Measurements from ENCODE around the gene UBE3C.
A peak's percentile ranks its signal among the peaks of the same experiment; 100 is the strongest.

UBE3C gene

GRCh38 chr7:157139810-157140510 is 1.2 kb downstream of the UBE3C start:
- Histone ChIP-seq H4K91ac (ENCODE audit: low read depth, low read length, poor library complexity) (no peak overlapping the region), H2BK15ac (ENCODE audit: low read length) (no peak overlapping the region), H3K23ac (ENCODE audit: low read depth, low read length, poor library complexity) (no peak overlapping the region), H2BK120ac (ENCODE audit: low read depth, low read length) (no peak overlapping the region), H2AFZ (ENCODE audit: low read length) (peak overlapping the region; percentile 82), H3K27me3 (ENCODE audit: control insufficient read depth in 3 of 3, insufficient read depth in 3 of 3, low read depth in 1 of 3, low read length in 3 of 3) (no peaks in the 10 kb centered on the region), H3K79me1 (ENCODE audit: low read depth, low read length) (peaks cover 25% of the 10 kb centered on the region), H2AK5ac (ENCODE audit: low read depth, low read length) (peak overlapping the region; percentile 33), H2BK12ac (ENCODE audit: low read length) (no peak overlapping the region), H3K4ac (ENCODE audit: low read length) (no peak overlapping the region), H3K9me3 (replicated peaks in 1 of 2; ENCODE audit: control insufficient read depth in 2 of 2, insufficient read depth in 1 of 2, low read depth in 1 of 2, low read length in 2 of 2) (no peaks in the 10 kb centered on the region), H3K4me1 (ENCODE audit: control insufficient read depth in 2 of 2, insufficient read depth in 1 of 2, low read depth in 1 of 2, low read length in 2 of 2) (peaks cover 6 to 9% of the 10 kb centered on the region in 2 donors), H4K8ac (ENCODE audit: low read depth, low read length) (no peak overlapping the region), H2BK5ac (ENCODE audit: low read length) (no peak overlapping the region), H3K36me3 (replicated peaks in 1 of 2; ENCODE audit: control insufficient read depth in 2 of 2, insufficient read depth in 2 of 2, low read length in 2 of 2) (peaks cover 22 to 46% of the 10 kb centered on the region in 2 donors), H3K27ac (replicated peaks; ENCODE audit: low read length) (no peak overlapping the region), H3K14ac (ENCODE audit: low read length) (no peak overlapping the region), H3K18ac (ENCODE audit: low read length) (peak overlapping the region; percentile 4), H3K4me3 (ENCODE audit: low read length in 2 of 2) (peak overlapping the region; percentile 69 to 86), H3K9ac (ENCODE audit: low read depth, low read length, poor library complexity) (peak overlapping the region; percentile 94), H3K4me2 (ENCODE audit: insufficient read depth, low read length, poor library complexity, severe bottlenecking) (peak overlapping the region; percentile 97)
- DNase-seq (ENCODE audit: low spot score), result no peak
- WGBS, 2 donors (ENCODE audit: extremely low coverage in 2 of 2, insufficient read length in 2 of 2, insufficient replicate concordance in 1 of 2), result no CpG with 5 or more reads among the region's 19 CpGs

GRCh38 chr7:157140511-157140905 is 1.8 kb downstream of the UBE3C start:
- no peak overlapping the region for H2BK5ac ChIP-seq (ENCODE audit: low read length)
- H2BK12ac ChIP-seq (ENCODE audit: low read length), result no peak overlapping the region
- no peak overlapping the region for H3K27ac ChIP-seq (replicated peaks; ENCODE audit: low read length)
- H3K4me3 ChIP-seq (ENCODE audit: low read length in 2 of 2), result peak overlapping the region in 1 of 2 donors; percentile 69
- peak overlapping the region; percentile 13 for H3K9ac ChIP-seq (ENCODE audit: low read depth, low read length, poor library complexity)
- no peak overlapping the region for H4K8ac ChIP-seq (ENCODE audit: low read depth, low read length)
- H2AFZ ChIP-seq (ENCODE audit: low read length), result no peak overlapping the region
- no peak overlapping the region for H2BK120ac ChIP-seq (ENCODE audit: low read depth, low read length)
- no peaks in the 10 kb centered on the region for H3K9me3 ChIP-seq (replicated peaks in 1 of 2; ENCODE audit: control insufficient read depth in 2 of 2, insufficient read depth in 1 of 2, low read depth in 1 of 2, low read length in 2 of 2)
- WGBS, 2 donors (ENCODE audit: extremely low coverage in 2 of 2, insufficient read length in 2 of 2, insufficient replicate concordance in 1 of 2), result no CpG with 5 or more reads among the region's 10 CpGs
- no peaks in the 10 kb centered on the region for H3K27me3 ChIP-seq (ENCODE audit: control insufficient read depth in 3 of 3, insufficient read depth in 3 of 3, low read depth in 1 of 3, low read length in 3 of 3)
- H3K4ac ChIP-seq (ENCODE audit: low read length), result no peak overlapping the region
- H3K36me3 ChIP-seq (replicated peaks in 1 of 2; ENCODE audit: control insufficient read depth in 2 of 2, insufficient read depth in 2 of 2, low read length in 2 of 2), result peaks cover 22 to 47% of the 10 kb centered on the region in 2 donors
- peaks cover 29% of the 10 kb centered on the region for H3K79me1 ChIP-seq (ENCODE audit: low read depth, low read length)
- H3K4me2 ChIP-seq (ENCODE audit: insufficient read depth, low read length, poor library complexity, severe bottlenecking), result peak overlapping the region; percentile 97
- H3K18ac ChIP-seq (ENCODE audit: low read length), result no peak overlapping the region
- peaks cover 6 to 9% of the 10 kb centered on the region in 2 donors for H3K4me1 ChIP-seq (ENCODE audit: control insufficient read depth in 2 of 2, insufficient read depth in 1 of 2, low read depth in 1 of 2, low read length in 2 of 2)
- no peak overlapping the region for H3K23ac ChIP-seq (ENCODE audit: low read depth, low read length, poor library complexity)
- DNase-seq (ENCODE audit: low spot score), result no peak
- no peak overlapping the region for H3K14ac ChIP-seq (ENCODE audit: low read length)
- no peak overlapping the region for H4K91ac ChIP-seq (ENCODE audit: low read depth, low read length, poor library complexity)
- no peak overlapping the region for H2AK5ac ChIP-seq (ENCODE audit: low read depth, low read length)
- no peak overlapping the region for H2BK15ac ChIP-seq (ENCODE audit: low read length)

GRCh38 chr7:157141525-157142060 is 2.9 kb downstream of the UBE3C start:
- Histone ChIP-seq H2AFZ (ENCODE audit: low read length) (no peak overlapping the region), H2BK12ac (ENCODE audit: low read length) (no peak overlapping the region), H3K14ac (ENCODE audit: low read length) (no peak overlapping the region), H3K9ac (ENCODE audit: low read depth, low read length, poor library complexity) (no peak overlapping the region), H2BK15ac (ENCODE audit: low read length) (no peak overlapping the region), H3K4ac (ENCODE audit: low read length) (no peak overlapping the region), H4K91ac (ENCODE audit: low read depth, low read length, poor library complexity) (no peak overlapping the region), H3K4me3 (ENCODE audit: low read length in 2 of 2) (no peak overlapping the region), H3K36me3 (replicated peaks in 1 of 2; ENCODE audit: control insufficient read depth in 2 of 2, insufficient read depth in 2 of 2, low read length in 2 of 2) (peaks cover 22 to 56% of the 10 kb centered on the region in 2 donors), H3K23ac (ENCODE audit: low read depth, low read length, poor library complexity) (no peak overlapping the region), H2BK120ac (ENCODE audit: low read depth, low read length) (no peak overlapping the region), H3K4me2 (ENCODE audit: insufficient read depth, low read length, poor library complexity, severe bottlenecking) (no peak overlapping the region), H3K27ac (replicated peaks; ENCODE audit: low read length) (no peak overlapping the region), H3K27me3 (ENCODE audit: control insufficient read depth in 3 of 3, insufficient read depth in 3 of 3, low read depth in 1 of 3, low read length in 3 of 3) (no peaks in the 10 kb centered on the region), H2AK5ac (ENCODE audit: low read depth, low read length) (no peak overlapping the region), H2BK5ac (ENCODE audit: low read length) (no peak overlapping the region), H3K79me1 (ENCODE audit: low read depth, low read length) (peaks cover 31% of the 10 kb centered on the region), H3K9me3 (replicated peaks in 1 of 2; ENCODE audit: control insufficient read depth in 2 of 2, insufficient read depth in 1 of 2, low read depth in 1 of 2, low read length in 2 of 2) (no peaks in the 10 kb centered on the region), H3K4me1 (ENCODE audit: control insufficient read depth in 2 of 2, insufficient read depth in 1 of 2, low read depth in 1 of 2, low read length in 2 of 2) (peaks cover 6 to 9% of the 10 kb centered on the region in 2 donors), H4K8ac (ENCODE audit: low read depth, low read length) (no peak overlapping the region), H3K18ac (ENCODE audit: low read length) (no peak overlapping the region)
- WGBS, 2 donors (ENCODE audit: extremely low coverage in 2 of 2, insufficient read length in 2 of 2, insufficient replicate concordance in 1 of 2), result no CpG with 5 or more reads among the region's 16 CpGs
- no peak for DNase-seq (ENCODE audit: low spot score)

- Histone ChIP-seq H3K23ac (ENCODE audit: low read depth, low read length, poor library complexity) (no peak overlapping the region), H3K36me3 (replicated peaks in 1 of 2; ENCODE audit: control insufficient read depth in 2 of 2, insufficient read depth in 2 of 2, low read length in 2 of 2) (peaks cover 22 to 72% of the 10 kb centered on the region in 2 donors), H2AK5ac (ENCODE audit: low read depth, low read length) (no peak overlapping the region), H3K18ac (ENCODE audit: low read length) (no peak overlapping the region), H2AFZ (ENCODE audit: low read length) (no peak overlapping the region), H2BK120ac (ENCODE audit: low read depth, low read length) (no peak overlapping the region), H3K4me1 (ENCODE audit: control insufficient read depth in 2 of 2, insufficient read depth in 1 of 2, low read depth in 1 of 2, low read length in 2 of 2) (peaks cover 6 to 9% of the 10 kb centered on the region in 2 donors), H3K4me3 (ENCODE audit: low read length in 2 of 2) (peak overlapping the region in 1 of 2 donors; percentile 16), H3K79me1 (ENCODE audit: low read depth, low read length) (peaks cover 34% of the 10 kb centered on the region), H4K8ac (ENCODE audit: low read depth, low read length) (no peak overlapping the region), H3K27ac (replicated peaks; ENCODE audit: low read length) (no peak overlapping the region), H3K14ac (ENCODE audit: low read length) (no peak overlapping the region), H2BK5ac (ENCODE audit: low read length) (no peak overlapping the region), H3K4me2 (ENCODE audit: insufficient read depth, low read length, poor library complexity, severe bottlenecking) (no peak overlapping the region), H2BK12ac (ENCODE audit: low read length) (no peak overlapping the region), H3K27me3 (ENCODE audit: control insufficient read depth in 3 of 3, insufficient read depth in 3 of 3, low read depth in 1 of 3, low read length in 3 of 3) (no peaks in the 10 kb centered on the region), H4K91ac (ENCODE audit: low read depth, low read length, poor library complexity) (no peak overlapping the region), H2BK15ac (ENCODE audit: low read length) (no peak overlapping the region), H3K4ac (ENCODE audit: low read length) (no peak overlapping the region), H3K9me3 (replicated peaks in 1 of 2; ENCODE audit: control insufficient read depth in 2 of 2, insufficient read depth in 1 of 2, low read depth in 1 of 2, low read length in 2 of 2) (no peaks in the 10 kb centered on the region), H3K9ac (ENCODE audit: low read depth, low read length, poor library complexity) (peak overlapping the region; percentile 74)
- no CpG with 5 or more reads among the region's 8 CpGs for WGBS, 2 donors (ENCODE audit: extremely low coverage in 2 of 2, insufficient read length in 2 of 2, insufficient replicate concordance in 1 of 2)
- no peak for DNase-seq (ENCODE audit: low spot score)
Observed at GRCh38 chr7:157143788-157144187, 5.1 kb downstream of the UBE3C start.
